ENCODE data around the gene PLEK. TPM values are rescaled to one million over a fixed set of nuclear protein-coding genes. Genes with fewer than 3 reads are reported as not detected.

The PLEK gene
- total RNA-seq, 4 donors from 2014 or later, result 3.0 to 5.2 (median 4.6) TPM; not detected in 1

DNA sequence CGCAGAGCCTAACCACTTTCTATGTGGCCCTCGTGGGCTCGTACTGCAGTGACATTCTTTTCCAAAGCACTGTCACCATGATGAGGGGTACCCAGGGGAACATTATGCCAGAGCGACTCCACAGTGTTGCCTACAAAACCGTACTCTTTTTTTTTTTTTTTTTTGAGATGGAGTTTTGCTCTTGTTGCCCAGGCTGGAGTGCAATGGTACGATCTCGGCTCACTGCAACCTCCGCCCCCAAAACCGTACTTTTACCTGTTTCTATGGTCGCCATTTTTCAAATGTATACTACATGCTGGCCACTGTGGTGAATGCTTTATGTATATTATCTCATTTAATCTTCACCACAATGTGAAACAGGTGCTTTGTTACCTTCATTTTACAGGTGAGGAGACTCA lies 4.3 kb downstream of the PLEK start:
- peaks cover 0 to 5% (median 0%) of the 10 kb centered on the region in 4 donors for H3K4me1 ChIP-seq
- H3K27ac ChIP-seq, result peak overlapping the region in 1 of 4 donors; percentile 45
- no peak for DNase-seq
- H3K4me3 ChIP-seq, result no peak overlapping the region
- intact Hi-C loops (cut with DNase I; ENCODE audit: low total_unique reads), result no loop called here
- no peaks in the 10 kb centered on the region for H3K9me3 ChIP-seq
- no peaks in the 10 kb centered on the region for H3K27me3 ChIP-seq
- WGBS, 2 donors (ENCODE audit: low coverage in 1 of 2), result 80 to 84% methylated on average over 9 to 10 of the region's 10 CpGs
- in situ Hi-C loops (cut with MboI; ENCODE audit: low pct_ligation_motif_present in 1 of 4, low pct_unique_long_range_greater_than_20kb in 1 of 4, low sequenced_read_pairs in 3 of 4), result no loop called here
- H3K36me3 ChIP-seq, result no peaks in the 10 kb centered on the region
- TF ChIP-seq POLR2AphosphoS5 (IDR thresholded peaks at IDR 0.05) (no peak), EP300 (IDR thresholded peaks at IDR 0.05; ENCODE audit: low read depth) (no peak), POLR2A (IDR thresholded peaks at IDR 0.05) (no peak)
- TF ChIP-seq, protein P1, sequence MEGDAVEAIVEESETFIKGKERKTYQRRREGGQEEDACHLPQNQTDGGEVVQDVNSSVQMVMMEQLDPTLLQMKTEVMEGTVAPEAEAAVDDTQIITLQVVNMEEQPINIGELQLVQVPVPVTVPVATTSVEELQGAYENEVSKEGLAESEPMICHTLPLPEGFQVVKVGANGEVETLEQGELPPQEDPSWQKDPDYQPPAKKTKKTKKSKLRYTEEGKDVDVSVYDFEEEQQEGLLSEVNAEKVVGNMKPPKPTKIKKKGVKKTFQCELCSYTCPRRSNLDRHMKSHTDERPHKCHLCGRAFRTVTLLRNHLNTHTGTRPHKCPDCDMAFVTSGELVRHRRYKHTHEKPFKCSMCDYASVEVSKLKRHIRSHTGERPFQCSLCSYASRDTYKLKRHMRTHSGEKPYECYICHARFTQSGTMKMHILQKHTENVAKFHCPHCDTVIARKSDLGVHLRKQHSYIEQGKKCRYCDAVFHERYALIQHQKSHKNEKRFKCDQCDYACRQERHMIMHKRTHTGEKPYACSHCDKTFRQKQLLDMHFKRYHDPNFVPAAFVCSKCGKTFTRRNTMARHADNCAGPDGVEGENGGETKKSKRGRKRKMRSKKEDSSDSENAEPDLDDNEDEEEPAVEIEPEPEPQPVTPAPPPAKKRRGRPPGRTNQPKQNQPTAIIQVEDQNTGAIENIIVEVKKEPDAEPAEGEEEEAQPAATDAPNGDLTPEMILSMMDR (IDR thresholded peaks at IDR 0.05), result no peak

DNA sequence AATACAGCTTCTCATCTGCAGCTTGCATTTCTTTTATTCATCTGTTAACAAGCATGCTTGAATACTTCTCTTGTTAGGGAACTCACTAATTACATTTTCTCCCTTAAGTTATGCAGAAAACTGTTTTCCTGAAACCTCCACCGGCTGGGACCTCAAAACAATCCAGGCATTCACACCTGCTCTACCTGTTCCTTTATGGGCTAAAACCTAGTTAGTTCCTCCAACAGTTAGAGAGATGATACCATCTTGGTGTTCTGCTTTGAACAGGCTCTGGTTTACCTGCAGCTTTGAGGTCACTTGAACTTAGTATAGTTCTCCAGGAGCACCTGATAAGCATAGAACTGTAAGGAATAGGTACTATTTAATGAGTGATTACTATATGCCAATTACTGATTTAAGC lies 6.1 kb downstream of the PLEK start:
- Histone ChIP-seq H3K36me3 (no peaks in the 10 kb centered on the region), H3K9me3 (no peaks in the 10 kb centered on the region), H3K4me3 (no peak overlapping the region), H3K27ac (no peak overlapping the region), H3K27me3 (no peaks in the 10 kb centered on the region), H3K4me1 (peaks cover 0 to 5% (median 0%) of the 10 kb centered on the region in 4 donors)
- TF ChIP-seq POLR2AphosphoS5 (IDR thresholded peaks at IDR 0.05) (no peak), POLR2A (IDR thresholded peaks at IDR 0.05) (no peak), EP300 (IDR thresholded peaks at IDR 0.05; ENCODE audit: low read depth) (no peak)
- TF ChIP-seq, protein P1 (IDR thresholded peaks at IDR 0.05), result no peak
- DNase-seq, result no peak
- 33 to 45% methylated on average over 1 of the region's 1 CpG for WGBS, 2 donors (ENCODE audit: low coverage in 1 of 2)
- in situ Hi-C loops (cut with MboI; ENCODE audit: low pct_ligation_motif_present in 1 of 4, low pct_unique_long_range_greater_than_20kb in 1 of 4, low sequenced_read_pairs in 3 of 4) (loop anchor here in 1 of 4 donors (10.0 kb wide), 1 partner anchor 64 kb away; no protein-coding TSS in a partner anchor), intact Hi-C loops (cut with DNase I; ENCODE audit: low total_unique reads) (no loop called here)

DNA sequence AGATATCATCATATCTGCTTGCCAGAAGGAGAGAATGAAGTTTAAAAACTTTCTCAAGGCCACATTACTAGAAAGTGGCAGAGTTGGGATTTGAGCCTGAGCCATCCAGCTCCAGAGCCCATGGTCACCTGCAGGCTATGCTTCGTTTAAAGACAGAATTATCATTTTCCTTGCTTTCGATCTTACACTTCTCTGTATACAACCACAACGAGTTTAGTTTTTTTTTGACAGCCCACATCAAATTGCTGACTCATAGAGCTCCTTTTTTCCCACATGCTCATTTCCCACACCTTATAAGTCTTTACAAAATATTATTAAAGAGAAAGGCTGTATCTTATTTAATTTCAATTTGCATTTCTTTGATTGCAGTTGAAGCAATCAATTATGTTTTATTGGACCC lies 6.5 kb downstream of the PLEK start:
- Histone ChIP-seq H3K27ac (no peak overlapping the region), H3K27me3 (no peaks in the 10 kb centered on the region)
- 47 to 57% methylated on average over 3 of the region's 3 CpGs for WGBS, 2 donors (ENCODE audit: low coverage in 1 of 2)

DNA sequence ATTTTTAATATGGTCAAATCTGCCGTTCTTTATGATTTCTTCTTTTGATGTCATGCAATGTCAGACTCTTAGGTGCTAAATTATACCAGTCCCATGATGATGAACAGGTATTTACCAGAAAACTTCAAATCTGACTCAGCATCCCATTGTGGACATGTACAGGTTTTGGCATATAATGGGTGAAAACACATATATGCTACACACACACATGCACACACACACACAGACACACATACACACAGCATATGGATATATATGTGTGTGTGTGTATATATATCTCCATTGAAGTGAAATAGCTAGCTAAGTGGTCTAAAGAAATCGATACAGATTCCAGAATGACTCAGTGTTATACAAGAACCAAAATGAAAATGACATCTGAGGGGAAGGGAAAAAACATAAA lies 7.4 kb downstream of the PLEK start:
- no peaks in the 10 kb centered on the region for H3K36me3 ChIP-seq
- WGBS, 2 donors (ENCODE audit: low coverage in 1 of 2), result 70 to 83% methylated on average over 2 of the region's 2 CpGs
- intact Hi-C loops (cut with DNase I; ENCODE audit: low total_unique reads), result no loop called here
- DNase-seq, result no peak
- in situ Hi-C loops (cut with MboI; ENCODE audit: low pct_ligation_motif_present in 1 of 4, low pct_unique_long_range_greater_than_20kb in 1 of 4, low sequenced_read_pairs in 3 of 4), result loop anchor here in 1 of 4 donors (10.0 kb wide), 1 partner anchor 62 kb away; no protein-coding TSS in a partner anchor
- no peak overlapping the region for H3K4me3 ChIP-seq
- no peaks in the 10 kb centered on the region for H3K9me3 ChIP-seq
- TF ChIP-seq POLR2A (IDR thresholded peaks at IDR 0.05) (no peak), EP300 (IDR thresholded peaks at IDR 0.05; ENCODE audit: low read depth) (no peak), POLR2AphosphoS5 (IDR thresholded peaks at IDR 0.05) (no peak)
- TF ChIP-seq, protein P1 (IDR thresholded peaks at IDR 0.05), result no peak
- H3K4me1 ChIP-seq, result peaks cover 0 to 5% (median 0%) of the 10 kb centered on the region in 4 donors
- H3K27me3 ChIP-seq, result no peaks in the 10 kb centered on the region
- H3K27ac ChIP-seq, result no peak overlapping the region

More for the DNA sequence above, 6.5 kb downstream of the PLEK start:
- DNase-seq, result no peak
- intact Hi-C loops (cut with DNase I; ENCODE audit: low total_unique reads), result no loop called here
- in situ Hi-C loops (cut with MboI; ENCODE audit: low pct_ligation_motif_present in 1 of 4, low pct_unique_long_range_greater_than_20kb in 1 of 4, low sequenced_read_pairs in 3 of 4), result loop anchor here in 1 of 4 donors (10.0 kb wide), 1 partner anchor 63 kb away; no protein-coding TSS in a partner anchor
- TF ChIP-seq POLR2A (IDR thresholded peaks at IDR 0.05), result no peak
- TF ChIP-seq EP300 (IDR thresholded peaks at IDR 0.05; ENCODE audit: low read depth), result no peak
- TF ChIP-seq, protein P1 (IDR thresholded peaks at IDR 0.05), result no peak
- TF ChIP-seq POLR2AphosphoS5 (IDR thresholded peaks at IDR 0.05), result no peak
- H3K9me3 ChIP-seq, result no peaks in the 10 kb centered on the region
- H3K36me3 ChIP-seq, result no peaks in the 10 kb centered on the region
- peaks cover 0 to 5% (median 0%) of the 10 kb centered on the region in 4 donors for H3K4me1 ChIP-seq
- H3K4me3 ChIP-seq, result no peak overlapping the region

Data from transverse colon (tissue), 4 donors.